ENCODE results near the gene PKN3.

- TF ChIP-seq CTCF (IDR thresholded peaks at IDR 0.05; ENCODE audit: low read depth, low read length): no peak
- TF ChIP-seq POLR2A (IDR thresholded peaks at IDR 0.05; ENCODE audit: extremely low read depth, insufficient read length): no peak
- no peak for TF ChIP-seq MAX (IDR thresholded peaks at IDR 0.05; ENCODE audit: low read depth, low read length)
Measured at GRCh38 chr9:128715436-128715750, 13.1 kb downstream of the PKN3 start.

All from NB4 (cell line).